HEK293 (cell line): ENCODE data around the gene SAP130.

ENCODE experiments used
- CTCF ChIA-PET: fragments of 350-600 bp; formaldehyde crosslinking; extraction: SDS; loops from one replicate; lab custom pipeline; 2021; ENCODE audit warnings: antibody characterized with exemption; lab: Yijun Ruan, JAX
- POLR2A ChIA-PET: fragments of 300-600 bp; formaldehyde crosslinking; extraction: SDS; loops from one replicate; lab custom pipeline; 2020; ENCODE audit warnings: antibody characterized with exemption, inconsistent platforms; lab: Yijun Ruan, JAX
- H3K27ac ChIP-seq: fragments of 200-500 bp; sonication (Bioruptor generic); 2 replicates; pipeline ENCODE4 v1.5.1; 2014; ENCODE audit warnings: low read depth, low read length, control low read depth, inconsistent platforms; ENCODE audit errors: extremely low read depth
- H3K36me3 ChIP-seq, 2 experiments: fragments of 200-500 bp in 1 of 2; sonication (Bioruptor generic) in 1 of 2; 1 replicate in 1 of 2; 2 replicates in 1 of 2; pipeline ENCODE4 v1.5.1; 2014 to 2017; ENCODE audit warnings: inconsistent platforms in 2 of 2, low read length in 2 of 2; ENCODE audit not compliant: control insufficient read depth in 2 of 2, insufficient read depth in 1 of 2
- H3K4me1 ChIP-seq: fragments of 200-500 bp; sonication (Bioruptor generic); 2 replicates; pipeline ENCODE4 v1.5.1; 2014; ENCODE audit warnings: mild to moderate bottlenecking, low read length, inconsistent platforms; ENCODE audit not compliant: control insufficient read depth, insufficient read depth
- H3K4me3 ChIP-seq: 2 replicates; pipeline ENCODE4 v1.5.1; 2011; ENCODE audit warnings: low read depth, mild to moderate bottlenecking, control low read depth, low read length, moderate library complexity
- H3K9me3 ChIP-seq: fragments of 200-500 bp; sonication (Bioruptor generic); 2 replicates; pipeline ENCODE4 v1.5.1; 2014; ENCODE audit warnings: low read depth, low read length, inconsistent platforms; ENCODE audit not compliant: control insufficient read depth, insufficient read depth
- PBX3 ChIP-seq: sonication (generic); formaldehyde crosslinking; IDR thresholded peaks from 2 replicates; pipeline ENCODE4 v1.8.1; 2022; ENCODE audit warnings: mild to moderate bottlenecking, moderate library complexity, missing genetic modification reagents
- PRDM1 ChIP-seq: fragments of 450-650 bp; formaldehyde crosslinking; IDR thresholded peaks from 2 replicates; pipeline ENCODE4; 2016; ENCODE audit warnings: missing biosample characterization, missing genetic modification characterization
- RBAK ChIP-seq: fragments of 450-650 bp; formaldehyde crosslinking; IDR thresholded peaks from 2 replicates; pipeline ENCODE4 v1.5.1; 2016; ENCODE audit warnings: missing biosample characterization, missing genetic modification characterization
- SETDB1 ChIP-seq: IDR thresholded peaks from one replicate; pipeline ENCODE4 v1.6.1; 2017; ENCODE audit warnings: mild to moderate bottlenecking, low read length, moderate library complexity, mixed read lengths; ENCODE audit not compliant: insufficient read length
- ZBTB26 ChIP-seq: fragments of 450-650 bp; formaldehyde crosslinking; optimal IDR thresholded peaks from 2 replicates; pipeline ENCODE3; 2016; ENCODE audit warnings: missing biosample characterization, mild to moderate bottlenecking, missing genetic modification characterization
- ZBTB6 ChIP-seq: fragments of 450-650 bp; formaldehyde crosslinking; IDR thresholded peaks from 2 replicates; pipeline ENCODE4 v1.5.1; 2017; ENCODE audit warnings: missing biosample characterization, missing genetic modification characterization
- ZFP41 ChIP-seq: fragments of 450-650 bp; formaldehyde crosslinking; IDR thresholded peaks from 2 replicates; pipeline ENCODE4 v1.5.1; 2016; ENCODE audit warnings: missing biosample characterization, missing genetic modification characterization, borderline replicate concordance
- ZIC2 ChIP-seq: fragments of 450-650 bp; formaldehyde crosslinking; IDR thresholded peaks from 2 replicates; pipeline ENCODE4 v1.5.1; 2016; ENCODE audit warnings: missing biosample characterization, missing genetic modification characterization
- ZNF16 ChIP-seq: fragments of 450-650 bp; formaldehyde crosslinking; IDR thresholded peaks from 2 replicates; pipeline ENCODE4 v1.5.1; 2016; ENCODE audit warnings: low read depth, missing biosample characterization, missing genetic modification characterization
- ZNF169 ChIP-seq: fragments of 450-650 bp; formaldehyde crosslinking; IDR thresholded peaks from 2 replicates; pipeline ENCODE4 v1.5.1; 2016; ENCODE audit warnings: missing biosample characterization, missing genetic modification characterization
- ZNF174 ChIP-seq: fragments of 450-650 bp; formaldehyde crosslinking; IDR thresholded peaks from 2 replicates; pipeline ENCODE4 v1.5.0; 2017; ENCODE audit warnings: missing biosample characterization, mild to moderate bottlenecking, missing genetic modification characterization
- ZNF239 ChIP-seq: fragments of 450-650 bp; formaldehyde crosslinking; IDR thresholded peaks from 2 replicates; pipeline ENCODE4 v1.5.1; 2016; ENCODE audit warnings: missing biosample characterization, missing genetic modification characterization
- ZNF266 ChIP-seq: fragments of 450-650 bp; formaldehyde crosslinking; IDR thresholded peaks from 2 replicates; pipeline ENCODE4 v1.5.1; 2016; ENCODE audit warnings: missing biosample characterization, missing genetic modification characterization, low read depth
- ZNF366 ChIP-seq: fragments of 450-650 bp; formaldehyde crosslinking; conservative IDR thresholded peaks from 2 replicates; pipeline ENCODE4 v1.5.1; 2016; ENCODE audit warnings: missing biosample characterization, missing genetic modification characterization
- ZNF510 ChIP-seq: fragments of 450-650 bp; formaldehyde crosslinking; IDR thresholded peaks from 2 replicates; pipeline ENCODE4 v1.5.1; 2018; ENCODE audit warnings: mild to moderate bottlenecking, missing genetic modification characterization, missing biosample characterization; ENCODE audit not compliant: insufficient replicate concordance
- ZNF518A ChIP-seq: fragments of 450-650 bp; formaldehyde crosslinking; conservative IDR thresholded peaks from 2 replicates; pipeline ENCODE4 v1.5.1; 2016; ENCODE audit warnings: low read depth, missing biosample characterization, missing genetic modification characterization
- ZNF555 ChIP-seq: fragments of 450-650 bp; formaldehyde crosslinking; conservative IDR thresholded peaks from 2 replicates; pipeline ENCODE4 v1.5.1; 2017; ENCODE audit warnings: missing biosample characterization, mild to moderate bottlenecking, missing genetic modification characterization, inconsistent platforms
- ZNF561 ChIP-seq: fragments of 450-650 bp; IDR thresholded peaks from 2 replicates; pipeline ENCODE4 v1.5.1; 2018; ENCODE audit warnings: missing biosample characterization, missing genetic modification characterization, borderline replicate concordance
- ZNF585B ChIP-seq: fragments of 450-650 bp; formaldehyde crosslinking; IDR thresholded peaks from 2 replicates; pipeline ENCODE4 v1.5.1; 2016; ENCODE audit warnings: missing biosample characterization, missing genetic modification characterization
- ZNF624 ChIP-seq: fragments of 450-650 bp; formaldehyde crosslinking; IDR thresholded peaks from 2 replicates; pipeline ENCODE4 v1.5.1; 2017; ENCODE audit warnings: missing biosample characterization, missing genetic modification characterization
- ZNF677 ChIP-seq: fragments of 450-650 bp; IDR thresholded peaks from 2 replicates; pipeline ENCODE4 v1.5.0; 2018; ENCODE audit warnings: missing biosample characterization, mild to moderate bottlenecking, missing genetic modification characterization, moderate library complexity
- ZNF704 ChIP-seq: fragments of 450-650 bp; formaldehyde crosslinking; IDR thresholded peaks from 2 replicates; pipeline ENCODE4 v1.5.1; 2016; ENCODE audit warnings: missing biosample characterization, missing genetic modification characterization
- ZNF707 ChIP-seq: fragments of 450-650 bp; formaldehyde crosslinking; IDR thresholded peaks from 2 replicates; pipeline ENCODE4 v1.5.1; 2016; ENCODE audit warnings: missing biosample characterization, missing genetic modification characterization
- ZNF76 ChIP-seq: fragments of 450-650 bp; formaldehyde crosslinking; IDR thresholded peaks from 2 replicates; pipeline ENCODE4; 2016; ENCODE audit warnings: low read depth, missing biosample characterization, missing genetic modification characterization, borderline replicate concordance
- ZNF768 ChIP-seq: fragments of 450-650 bp; formaldehyde crosslinking; IDR thresholded peaks from 2 replicates; pipeline ENCODE4 v1.5.1; 2018; ENCODE audit warnings: missing biosample characterization, mild to moderate bottlenecking, missing genetic modification characterization

SAP130 gene

GRCh38 chr2:127984551-127984950, 43.3 kb downstream of the SAP130 start:
- TF ChIP-seq ZNF518A (tag by site-specific recombination) (no peak), ZNF169 (tag by site-specific recombination) (no peak), ZNF704 (tag by site-specific recombination) (no peak), ZNF624 (no peak), ZNF585B (tag by site-specific recombination) (no peak), ZBTB26 (tag by site-specific recombination) (no peak)
- TF ChIP-seq, all 188 proteins: peak for 0
- H3K4me1 ChIP-seq: no peaks in the 10 kb centered on the region
- no peak overlapping the region for H3K27ac ChIP-seq
- peaks cover 44 to 88% of the 10 kb centered on the region in 2 experiments for H3K36me3 ChIP-seq
- no peak overlapping the region for H3K4me3 ChIP-seq
- H3K9me3 ChIP-seq: no peaks in the 10 kb centered on the region
- POLR2A ChIA-PET: no interaction called here
- CTCF ChIA-PET: no interaction called here

GRCh38 chr2:127969446-127969845, 58.4 kb downstream of the SAP130 start:
- Histone ChIP-seq H3K36me3 (peaks cover 41 to 47% of the 10 kb centered on the region in 2 experiments; a peak in 2 of 3 replicates), H3K4me1 (no peaks in the 10 kb centered on the region), H3K4me3 (no peak overlapping the region), H3K27ac (no peak overlapping the region), H3K9me3 (no peaks in the 10 kb centered on the region)
- POLR2A ChIA-PET: interaction anchor here (0.7 kb wide), 1 partner anchor 13 kb away, joined by 6 read pairs; no protein-coding TSS in a partner anchor
- CTCF ChIA-PET: no interaction called here
- TF ChIP-seq ZNF677 (tag by site-specific recombination) (no peak), ZNF174 (tag by site-specific recombination) (no peak), ZNF510 (no peak), ZFP41 (tag by site-specific recombination) (no peak), ZNF239 (tag by site-specific recombination) (no peak), ZNF266 (tag by site-specific recombination) (no peak), ZNF707 (tag by site-specific recombination) (no peak), RBAK (tag by site-specific recombination) (no peak), ZIC2 (no peak), ZNF555 (tag by site-specific recombination) (no peak), ZBTB6 (tag by site-specific recombination) (no peak), ZNF16 (tag by site-specific recombination) (no peak), PRDM1 (tag by site-specific recombination) (no peak), ZNF76 (tag by site-specific recombination) (no peak), PBX3 (no peak), ZNF768 (tag by site-specific recombination) (no peak), ZNF561 (tag by site-specific recombination) (no peak), SETDB1 (no peak), ZNF366 (tag by site-specific recombination) (no peak)
- TF ChIP-seq, all 188 proteins: peak for 0
